ENCODE measurements around the gene ANKRD12.

Gene ANKRD12

GRCh38 chr18:9188359-9189231 lies 52.0 kb downstream of the ANKRD12 start:
- no peak for DNase-seq

- DNase-seq, result no peak
These were observed 52.9 kb downstream of the ANKRD12 start for GRCh38 chr18:9189491-9189890.

GRCh38 chr18:9191658-9192256 lies 55.2 kb downstream of the ANKRD12 start:
- no peak for DNase-seq

GRCh38 chr18:9193031-9193430 lies 56.5 kb downstream of the ANKRD12 start:
- no peak for DNase-seq

GRCh38 chr18:9196568-9196967 lies 60.0 kb downstream of the ANKRD12 start:
- no peak for DNase-seq

- no peak for DNase-seq
These were observed 63.1 kb downstream of the ANKRD12 start for GRCh38 chr18:9199681-9200080.

GRCh38 chr18:9201224-9201623 lies 64.6 kb downstream of the ANKRD12 start:
- DNase-seq, result no peak

GRCh38 chr18:9204659-9205058 lies 68.1 kb downstream of the ANKRD12 start:
- no peak for DNase-seq

GRCh38 chr18:9206421-9206820 lies 69.8 kb downstream of the ANKRD12 start:
- no peak for DNase-seq

GRCh38 chr18:9209279-9209678 lies 72.7 kb downstream of the ANKRD12 start:
- no peak for DNase-seq

GRCh38 chr18:9210966-9211365 lies 74.4 kb downstream of the ANKRD12 start:
- DNase-seq, result no peak

- no peak for DNase-seq
These were observed 75.4 kb downstream of the ANKRD12 start for GRCh38 chr18:9211955-9212354.

- no peak for DNase-seq
These were observed 78.8 kb downstream of the ANKRD12 start for GRCh38 chr18:9215221-9215933.

GRCh38 chr18:9216459-9216858 lies 79.9 kb downstream of the ANKRD12 start:
- no peak for DNase-seq

GRCh38 chr18:9217743-9218451 lies 81.3 kb downstream of the ANKRD12 start:
- DNase-seq, result no peak

- no peak for DNase-seq
These were observed 84.5 kb downstream of the ANKRD12 start for GRCh38 chr18:9221040-9221439.

- DNase-seq, result no peak
These were observed 85.1 kb downstream of the ANKRD12 start for GRCh38 chr18:9221661-9222060.

- DNase-seq, result no peak
These were observed 86.8 kb downstream of the ANKRD12 start for GRCh38 chr18:9223356-9223755.

GRCh38 chr18:9226463-9226862 lies 89.9 kb downstream of the ANKRD12 start:
- DNase-seq, result no peak

GRCh38 chr18:9231852-9232486 lies 95.4 kb downstream of the ANKRD12 start:
- DNase-seq, result no peak

- DNase-seq, result no peak
These were observed 96.4 kb downstream of the ANKRD12 start for GRCh38 chr18:9232977-9233376.

- DNase-seq, result no peak
These were observed 97.3 kb downstream of the ANKRD12 start for GRCh38 chr18:9233771-9234440.
